Left lung (tissue), 10 donors: ENCODE data around the gene RASSF5. TPM values are rescaled to one million over a fixed set of nuclear protein-coding genes. Genes with fewer than 3 reads are reported as not detected.
"Not testable (repeated sequence)": the region's sequence is repeated elsewhere in the genome, so short reads cannot be mapped to it uniquely, and the experiment has no call there.

Experiments used
- ATAC-seq: fragments of 200-7000 bp; cut with Tn5 transposase; one replicate; pipeline ENCODE4 v1.9.1; 2020; ENCODE audit warnings: moderate library complexity
- DNase-seq, 4 donors: peaks; one replicate each; pipeline ENCODE4 v3.0.0-alpha.2; 2013 to 2020
- H3K27ac ChIP-seq, 2 donors: fragments of 200-600 bp; sonication (generic) in 1 of 2; one replicate each; pipeline versions ENCODE4 v1.5.0 to v1.8.0; 2020 to 2021
- H3K27me3 ChIP-seq, 2 donors: fragments of 200-600 bp; sonication (generic) in 1 of 2; one replicate each; pipeline versions ENCODE4 v1.5.0 to v1.8.0; 2020 to 2021
- H3K36me3 ChIP-seq, 2 donors: fragments of 200-600 bp; sonication (generic) in 1 of 2; one replicate each; pipeline versions ENCODE4 v1.5.0 to v1.8.0; 2020 to 2021
- H3K4me1 ChIP-seq, 2 donors: fragments of 200-600 bp; one replicate each; pipeline ENCODE4 v1.8.0; 2021
- H3K4me3 ChIP-seq, 2 donors: fragments of 200-600 bp; sonication (generic) in 1 of 2; one replicate each; pipeline versions ENCODE4 v1.5.0 to v1.8.0; 2020 to 2021; ENCODE audit warnings: mild to moderate bottlenecking in 1 of 2
- H3K9me3 ChIP-seq, 2 donors: fragments of 200-600 bp; sonication (generic) in 1 of 2; one replicate each; pipeline versions ENCODE4 v1.5.0 to v1.8.0; 2020 to 2021
- CTCF ChIP-seq, 2 donors: fragments of 200-600 bp; sonication (generic) in 1 of 2; IDR thresholded peaks; one replicate each; pipeline versions ENCODE4 v1.5.0 to v1.8.0; 2021; ENCODE audit warnings: antibody characterized with exemption in 2 of 2
- intact Hi-C, 2 donors: fragments of 100-400 bp; cut with DNase I; formaldehyde crosslinking; loops; one replicate each; pipeline versions ENCODE4 v1.11.2 to v1.14.2; 2022
- polyA plus RNA-seq, 6 donors: library from polyadenylated mRNA; unstranded; fragments of 120-200 nt; gene quantifications; one replicate each; pipeline ENCODE4 v1.2.1, GENCODE V29; 2013; ENCODE audit not compliant: insufficient read length in 6 of 6
- total RNA-seq, 2 donors: library from RNA; stranded (reverse); fragmentation: NEBNext Ultra II Directional; extraction: Animal tissue kit (Norgen Biotek cat#: 25700); gene quantifications; one replicate each; pipeline ENCODE4 v1.2.1, GENCODE V29; 2021
- donor health status: DM: no; HTN: yes; CAD: no.
- donor health status: DM: no; HTN: no; CAD: no.

Gene RASSF5
- total and polyA plus RNA-seq, 8 donors: 5.8 to 40.9 (median 11.6) TPM

GRCh38 chr1:206578068-206578977, 71.0 kb downstream of the RASSF5 start:
- no peaks in the 10 kb centered on the region for H3K27me3 ChIP-seq
- intact Hi-C loops: no loop called here
- peaks cover 0 to 5% of the 10 kb centered on the region in 2 donors for H3K36me3 ChIP-seq
- TF ChIP-seq CTCF (IDR thresholded peaks at IDR 0.05): no peak
- H3K4me1 ChIP-seq: peaks cover 7 to 99% of the 10 kb centered on the region in 2 donors
- ATAC-seq (peak; percentile 14), DNase-seq (no peak)
- H3K4me3 ChIP-seq: no peak overlapping the region
- H3K9me3 ChIP-seq: no peaks in the 10 kb centered on the region
- H3K27ac ChIP-seq: peak overlapping the region in 1 of 2 donors; percentile 98

DNA sequence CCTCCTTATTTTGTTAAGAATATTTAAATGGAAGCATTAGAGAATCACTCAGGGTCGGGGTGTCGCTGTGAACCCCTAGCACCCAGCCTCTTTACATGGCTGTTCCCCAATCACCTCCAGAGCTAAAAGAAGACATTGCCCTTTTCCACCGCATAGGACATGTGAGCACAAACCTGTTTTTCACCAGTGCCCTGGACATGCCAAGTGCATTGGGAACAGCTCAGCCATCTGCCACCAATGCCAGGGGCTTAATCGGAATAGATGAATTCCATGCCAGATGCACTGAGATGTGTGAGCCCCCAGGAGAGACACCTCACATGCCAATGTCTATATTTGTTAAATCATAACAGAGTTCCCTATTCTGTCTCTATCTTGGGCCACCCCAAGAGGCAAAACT, 71.6 kb downstream of the RASSF5 start:
- H3K27me3 ChIP-seq: no peaks in the 10 kb centered on the region
- H3K36me3 ChIP-seq: peaks cover 0 to 10% of the 10 kb centered on the region in 2 donors
- no peak for TF ChIP-seq CTCF (IDR thresholded peaks at IDR 0.05)
- ATAC-seq (no peak), DNase-seq (no peak)
- no peak overlapping the region for H3K4me3 ChIP-seq
- H3K9me3 ChIP-seq: no peaks in the 10 kb centered on the region
- intact Hi-C loops: no loop called here
- H3K27ac ChIP-seq: peak overlapping the region in 1 of 2 donors; percentile 91
- peaks cover 7 to 100% of the 10 kb centered on the region in 2 donors for H3K4me1 ChIP-seq

DNA sequence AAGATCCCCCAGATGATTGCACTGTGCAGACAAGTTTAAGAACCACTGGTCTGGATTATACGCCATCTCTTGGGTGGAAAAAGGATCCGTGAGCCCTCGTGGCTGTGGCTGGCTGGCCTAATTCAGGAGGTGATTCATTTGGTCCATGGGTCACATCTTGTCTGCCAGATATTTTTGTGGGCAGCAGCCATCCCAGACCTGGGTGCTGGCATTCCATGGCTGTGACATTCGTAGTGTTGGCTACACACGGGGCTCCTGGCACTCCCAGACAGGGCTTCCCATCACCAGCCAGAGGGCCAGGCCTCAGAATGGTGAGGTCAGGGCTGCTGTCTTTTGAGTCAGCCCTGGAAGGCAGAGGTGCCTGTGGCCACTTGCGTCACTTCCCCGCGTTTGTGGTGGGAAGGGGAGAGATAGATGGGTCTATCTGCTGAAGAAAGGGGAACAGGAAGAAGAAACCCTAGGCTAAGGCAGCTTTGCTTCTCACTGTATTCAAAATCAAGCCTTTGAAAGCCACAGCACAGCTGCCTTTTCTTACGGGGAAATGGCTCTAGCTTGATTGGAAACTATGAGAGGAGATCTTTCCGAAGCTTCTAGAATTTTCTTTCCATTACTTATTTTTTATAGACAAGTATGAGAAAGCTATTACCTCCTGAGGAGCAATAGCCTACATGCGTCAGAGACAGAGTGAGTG, 72.6 kb downstream of the RASSF5 start:
- Histone ChIP-seq H3K4me1 (peaks cover 6 to 99% of the 10 kb centered on the region in 2 donors), H3K9me3 (no peaks in the 10 kb centered on the region), H3K4me3 (no peak overlapping the region), H3K27me3 (no peaks in the 10 kb centered on the region), H3K27ac (peak overlapping the region; percentile 80 to 91), H3K36me3 (peaks cover 0 to 19% of the 10 kb centered on the region in 2 donors)
- ATAC-seq (peak; percentile 51), DNase-seq (peak in 2 of 4 donors; percentile 94 to 96)
- intact Hi-C loops: loop anchor here in 1 of 2 donors (5.0 kb wide), 1 partner anchor 33 kb away; no protein-coding TSS in a partner anchor
- no peak for TF ChIP-seq CTCF (IDR thresholded peaks at IDR 0.05)

- intact Hi-C loops: loop anchor here in 1 of 2 donors (5.0 kb wide), 1 partner anchor 33 kb away; no protein-coding TSS in a partner anchor
- Histone ChIP-seq H3K9me3 (no peaks in the 10 kb centered on the region), H3K36me3 (peaks cover 0 to 26% of the 10 kb centered on the region in 2 donors), H3K27me3 (no peaks in the 10 kb centered on the region), H3K4me1 (peaks cover 0 to 99% of the 10 kb centered on the region in 2 donors), H3K27ac (peak overlapping the region; percentile 80 to 91), H3K4me3 (no peak overlapping the region)
- TF ChIP-seq CTCF (IDR thresholded peaks at IDR 0.05): no peak
- ATAC-seq: no peak
- no peak for DNase-seq
Measured at GRCh38 chr1:206580438-206581113, 73.2 kb downstream of the RASSF5 start.

GRCh38 chr1:206581114-206581497, 73.8 kb downstream of the RASSF5 start:
- not testable (repeated sequence) for DNase-seq, H3K27me3 ChIP-seq, ATAC-seq, H3K9me3 ChIP-seq, H3K4me3 ChIP-seq
- peak overlapping the region; percentile 80 to 91 for H3K27ac ChIP-seq
- peaks cover 0 to 31% of the 10 kb centered on the region in 2 donors for H3K36me3 ChIP-seq
- peaks cover 0 to 97% of the 10 kb centered on the region in 2 donors for H3K4me1 ChIP-seq
- intact Hi-C loops: loop anchor here in 1 of 2 donors (5.0 kb wide), 1 partner anchor 34 kb away; no protein-coding TSS in a partner anchor
